GM19025 (cell line): ENCODE measurements around the gene PPP2R5D.
"Not testable (repeated sequence)": the region's sequence is repeated elsewhere in the genome, so short reads cannot be mapped to it uniquely, and the experiment has no call there.

Source experiments
- ATAC-seq: cut with Tn5 transposase; IDR thresholded peaks from one replicate; pipeline ENCODE4 v1.9.1; 2021; ENCODE audit warnings: mild to moderate bottlenecking, low read depth, moderate library complexity; ENCODE audit not compliant: unreplicated experiment

The PPP2R5D gene

DNA sequence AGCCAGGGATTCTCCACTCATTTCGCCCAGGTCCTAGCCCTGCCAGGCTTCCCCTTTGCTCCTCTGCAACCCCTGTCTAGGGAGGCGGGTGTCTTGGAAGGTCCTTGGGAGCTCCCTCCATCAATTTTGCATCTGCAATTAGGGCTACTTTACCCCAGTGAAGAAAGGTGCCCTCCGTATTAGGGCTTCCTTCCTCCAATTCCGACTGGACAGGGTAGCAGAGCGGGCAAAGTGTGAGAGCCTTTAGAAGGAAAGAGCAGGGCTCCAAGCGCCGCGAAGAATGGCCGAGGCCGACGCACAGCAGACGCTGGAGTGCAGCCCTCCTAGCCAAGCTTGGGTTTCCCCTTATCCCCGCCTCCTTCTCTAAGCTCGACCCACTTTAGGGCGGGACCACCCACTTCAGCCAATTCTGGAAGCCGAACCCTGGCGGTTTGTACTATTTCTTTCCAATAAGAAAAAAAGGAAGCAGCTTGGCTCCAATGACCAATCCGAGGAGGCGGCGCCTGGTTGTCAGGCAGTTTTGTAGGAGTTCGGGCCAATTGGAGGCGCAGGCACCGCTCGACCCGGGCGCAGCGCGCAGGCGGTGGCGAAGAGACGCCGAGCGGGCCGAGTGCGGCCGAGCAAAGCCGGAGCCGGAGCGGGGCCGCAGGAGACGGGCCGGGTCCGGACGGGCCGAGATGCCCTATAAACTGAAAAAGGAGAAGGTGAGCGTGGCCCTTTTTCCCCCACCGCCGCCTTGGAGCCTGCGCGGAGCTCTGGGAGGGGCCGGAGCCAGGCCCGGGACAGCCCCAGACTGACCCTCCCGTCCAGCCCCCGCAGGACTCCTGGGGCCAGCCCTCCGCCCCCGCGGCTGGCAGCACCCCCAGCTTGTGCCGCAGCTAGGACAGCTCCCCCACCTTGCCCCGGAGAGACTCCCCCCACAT, at the start of gene PPP2R5D:
Gene PPP2R5D (plus strand): TSS at position 570 of the 923 bp plus-strand sequence. CDS start 108 bp downstream, at position 678.
- ATAC-seq: peak; percentile 96

GRCh38 chr6:42935322-42935721, 49.0 kb upstream of the PPP2R5D start:
- ATAC-seq: no peak

DNA sequence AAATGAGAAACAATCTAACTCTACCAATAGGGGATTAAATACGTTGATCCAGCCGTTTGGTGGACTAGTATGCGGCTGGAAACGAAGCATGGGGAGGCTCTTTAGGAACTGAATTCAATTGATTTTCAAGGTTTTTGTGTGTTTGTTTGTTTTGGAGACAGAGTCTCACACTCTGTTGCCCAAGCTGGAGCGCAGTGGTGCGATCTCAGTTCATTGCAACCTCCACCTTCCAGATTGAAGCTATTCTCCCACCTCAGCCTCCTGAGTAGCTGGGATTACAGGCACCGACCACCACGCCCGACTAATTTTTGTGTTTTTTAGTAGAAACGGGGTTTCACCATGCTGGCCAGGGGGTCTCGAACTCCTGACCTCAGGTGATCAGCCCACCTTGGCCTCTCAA, 48.0 kb upstream of the PPP2R5D start:
- no peak for ATAC-seq

GRCh38 chr6:42937548-42938427, 46.6 kb upstream of the PPP2R5D start:
- ATAC-seq: no peak

- no peak for ATAC-seq
Observed at GRCh38 chr6:42938428-42938796, 46.0 kb upstream of the PPP2R5D start.

DNA sequence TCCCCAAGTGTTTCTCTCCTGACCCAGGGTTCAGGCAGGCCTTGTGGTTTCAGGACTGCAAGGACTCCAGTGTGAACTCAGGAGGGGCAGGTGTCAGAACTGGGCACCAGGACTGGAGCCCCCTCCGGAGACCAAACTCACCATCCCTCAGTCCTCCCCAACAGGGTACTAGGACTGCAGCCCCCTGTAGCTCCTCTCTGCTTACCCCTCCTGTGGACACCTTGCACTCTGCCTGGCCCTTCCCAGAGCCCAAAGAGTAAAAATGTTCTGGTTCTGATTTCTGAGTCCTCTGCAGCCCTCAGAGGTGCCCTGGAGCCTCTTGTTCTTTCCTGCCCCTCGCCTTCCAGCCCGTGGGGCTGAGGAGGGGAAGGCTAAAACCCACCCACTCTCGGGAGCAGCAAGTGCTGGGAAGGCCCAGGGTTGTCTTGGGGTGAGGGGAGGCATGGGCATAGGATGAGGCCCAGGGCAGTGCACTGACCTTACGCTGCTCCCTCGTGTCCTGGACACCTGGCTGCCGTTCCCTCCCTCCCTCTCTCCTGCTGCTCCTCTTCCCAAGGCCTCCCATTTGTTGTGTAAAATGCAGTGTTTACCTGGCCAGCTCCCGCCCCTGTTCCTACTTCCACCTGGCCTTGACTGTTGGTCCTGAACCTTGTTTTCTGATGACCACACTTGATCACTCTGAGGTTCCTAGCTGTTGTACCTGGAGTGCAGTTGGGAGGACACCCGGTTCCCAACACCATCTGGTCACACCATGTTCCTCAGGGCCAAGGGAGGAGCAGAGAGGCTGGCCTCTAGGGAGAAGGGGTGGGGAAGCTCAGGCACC, 45.2 kb upstream of the PPP2R5D start:
- ATAC-seq: no peak

GRCh38 chr6:42939810-42940167, 44.6 kb upstream of the PPP2R5D start:
- no peak for ATAC-seq

DNA sequence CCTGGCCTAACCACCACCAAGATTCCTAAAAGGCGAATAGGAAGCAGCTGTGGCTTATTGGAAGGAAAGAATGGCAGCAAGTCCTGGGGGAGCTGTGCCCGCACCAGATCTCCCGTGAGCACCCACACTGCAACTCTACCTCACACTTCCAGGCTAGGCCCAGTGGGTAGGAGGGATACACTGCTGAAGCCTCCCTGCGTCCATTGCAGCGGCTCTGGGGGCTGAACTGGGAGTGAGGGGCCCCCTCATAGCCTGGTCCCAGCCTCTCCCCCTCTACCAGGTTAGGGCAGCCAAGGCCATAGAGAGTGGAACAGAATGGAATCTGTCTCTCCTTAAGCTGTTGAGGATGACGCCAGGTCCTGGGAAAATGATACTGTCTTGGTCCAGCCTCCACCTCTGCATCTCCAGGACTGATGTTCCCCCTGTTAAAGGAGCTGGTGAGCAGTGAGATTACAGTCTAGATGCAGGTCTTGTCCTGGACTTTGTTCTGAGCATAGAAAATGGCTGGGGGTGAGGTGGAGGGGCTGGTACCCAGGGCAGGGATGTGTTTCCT, 43.8 kb upstream of the PPP2R5D start:
- no peak for ATAC-seq

GRCh38 chr6:42941356-42941755, 43.0 kb upstream of the PPP2R5D start:
- not testable (repeated sequence) for ATAC-seq

DNA sequence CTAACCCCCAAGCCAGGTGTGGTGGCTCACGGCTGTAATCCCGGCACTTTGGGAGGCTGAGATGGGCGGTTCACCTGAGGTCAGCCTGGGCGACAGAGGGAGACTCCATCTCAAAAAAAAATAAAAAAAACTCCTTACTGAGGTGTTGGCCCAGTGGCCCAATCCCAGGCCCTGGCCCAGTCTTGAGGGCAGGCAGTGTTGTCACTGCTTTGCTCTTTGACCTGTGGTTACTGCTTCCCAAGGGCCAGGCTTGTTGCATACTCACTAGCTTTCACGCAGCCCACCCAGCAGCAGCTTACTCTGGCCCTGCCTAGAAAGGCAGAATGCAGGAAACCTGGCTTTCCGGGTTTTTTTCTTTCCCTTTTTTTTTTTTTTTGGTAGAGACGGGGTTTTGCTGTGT, 41.9 kb upstream of the PPP2R5D start:
- no peak for ATAC-seq

GRCh38 chr6:42947950-42948349, 36.4 kb upstream of the PPP2R5D start:
- ATAC-seq: no peak

DNA sequence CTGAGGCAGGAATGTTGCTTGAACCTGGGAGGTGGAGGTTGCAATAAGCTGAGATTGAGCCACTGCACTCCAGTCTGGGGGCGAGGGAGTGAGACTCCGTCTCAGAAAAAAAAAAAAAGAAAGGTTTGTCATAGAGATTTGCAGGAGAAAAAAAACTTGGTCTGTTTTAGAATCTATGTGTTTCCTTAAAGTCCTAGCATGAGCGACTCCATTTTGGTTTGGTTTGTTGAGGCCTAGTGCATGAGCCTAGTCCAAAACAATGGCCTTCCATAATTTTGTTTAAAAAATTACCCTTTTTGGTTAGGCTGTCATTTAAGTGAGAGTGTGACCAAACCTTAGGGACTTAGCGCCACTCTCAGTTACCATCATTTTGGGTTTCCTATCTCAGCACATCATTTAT, 32.0 kb upstream of the PPP2R5D start:
- no peak for ATAC-seq

DNA sequence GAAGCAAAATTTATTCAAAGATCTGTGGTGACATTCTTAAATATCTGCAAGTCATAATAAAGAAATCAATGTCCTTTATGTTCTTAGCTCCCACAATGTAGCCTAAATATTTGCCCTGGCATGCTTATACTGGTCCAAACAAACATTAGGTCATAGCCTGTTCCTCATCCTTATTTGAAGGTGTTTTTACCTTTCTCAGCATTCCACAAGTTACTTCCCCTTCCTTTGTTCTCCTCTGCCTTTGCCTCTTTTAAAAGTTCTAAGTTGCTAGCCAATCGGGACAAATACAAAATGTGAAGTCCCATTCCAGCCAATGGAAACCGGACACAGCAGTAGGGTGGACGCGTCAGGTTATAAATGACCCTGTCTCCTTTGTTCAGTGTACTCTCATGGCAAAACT, 30.0 kb upstream of the PPP2R5D start:
- ATAC-seq: not testable (repeated sequence)

DNA sequence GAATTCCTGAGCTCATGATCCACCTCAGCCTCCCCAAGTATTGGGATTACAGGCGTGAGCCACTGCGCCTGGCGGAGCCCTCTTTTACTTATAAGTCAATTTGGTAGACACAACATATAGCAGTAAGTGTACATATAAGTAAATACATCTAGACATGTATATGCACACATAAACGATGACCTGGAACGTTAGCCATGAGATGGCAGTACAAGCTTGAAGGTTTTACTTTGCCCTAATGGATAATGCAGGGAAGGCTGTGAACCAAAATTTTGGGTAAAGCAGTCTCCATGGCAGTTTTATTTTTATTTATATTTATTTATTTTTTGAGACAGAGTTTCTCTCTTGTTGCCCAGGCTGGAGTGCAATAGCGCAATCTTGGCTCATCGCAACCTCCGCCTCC, 26.2 kb upstream of the PPP2R5D start:
- no peak for ATAC-seq

DNA sequence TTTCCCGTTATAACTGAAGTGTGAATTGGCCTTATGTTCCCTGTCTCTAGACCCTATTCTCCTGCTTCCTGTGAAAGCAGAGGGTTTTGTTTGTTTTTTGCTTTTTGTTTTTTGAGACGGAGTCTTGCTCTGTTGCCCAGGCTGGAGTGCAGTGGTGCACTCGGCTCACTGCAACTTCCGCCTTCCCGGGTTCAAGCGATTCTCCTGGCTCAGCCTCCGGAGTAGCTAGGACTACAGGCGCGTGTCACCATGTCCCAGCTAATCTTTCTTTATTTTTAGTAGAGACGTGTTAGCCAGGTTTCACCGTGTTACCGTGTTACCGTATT, 24.5 kb upstream of the PPP2R5D start:
- ATAC-seq: no peak

DNA sequence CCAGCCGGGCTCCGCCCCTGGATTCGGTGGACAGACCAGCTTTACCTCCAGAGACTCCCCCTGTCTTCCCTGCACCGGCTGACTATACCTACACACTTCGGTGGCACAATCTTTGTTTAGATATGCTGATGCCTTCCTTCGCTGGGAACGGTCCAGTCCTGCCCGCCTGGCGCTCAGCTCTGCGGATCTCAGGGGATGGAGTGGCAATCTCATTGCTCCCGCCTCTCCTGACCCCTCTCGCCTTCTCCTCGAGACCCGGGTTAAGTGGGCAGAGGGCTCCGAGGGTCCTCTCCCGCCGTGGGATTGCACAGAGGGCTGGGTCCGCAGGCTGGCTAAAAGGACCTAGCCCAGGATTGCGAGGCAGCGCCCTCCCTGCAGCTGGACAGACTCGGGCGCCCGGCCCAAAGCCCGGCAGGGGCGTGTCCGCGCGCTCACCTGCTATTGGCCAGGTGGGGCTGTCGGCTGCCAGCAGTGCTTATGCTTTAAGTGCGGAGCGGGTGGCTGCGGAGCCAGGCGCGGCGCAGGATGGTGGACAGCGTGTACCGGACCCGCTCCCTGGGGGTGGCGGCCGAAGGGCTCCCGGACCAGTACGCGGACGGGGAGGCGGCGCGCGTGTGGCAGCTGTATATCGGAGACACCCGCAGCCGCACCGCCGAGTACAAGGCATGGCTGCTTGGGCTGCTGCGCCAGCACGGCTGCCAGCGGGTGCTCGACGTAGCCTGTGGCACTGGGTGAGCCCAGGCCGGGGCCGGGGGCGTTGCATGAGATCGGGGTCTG, 23.9 kb upstream of the PPP2R5D start, which contains the start of gene GNMT:
Gene GNMT (plus strand): TSS at position 512 of the 777 bp plus-strand sequence. CDS start 14 bp downstream, at position 526.
- no peak for ATAC-seq

- ATAC-seq: no peak
Observed at GRCh38 chr6:42961020-42961470, 23.3 kb upstream of the PPP2R5D start.

- no peak for ATAC-seq
Observed at GRCh38 chr6:42962096-42962495, 22.3 kb upstream of the PPP2R5D start.

- no peak for ATAC-seq
Observed at GRCh38 chr6:42962502-42963178, 21.7 kb upstream of the PPP2R5D start.
